Coronary artery (tissue), 2 donors: Measurements from ENCODE around the gene CTDSP1.

Experiments used
- DNase-seq: peaks from one replicate; pipeline ENCODE4 v3.0.0-alpha.2; 2017; ENCODE audit warnings: low spot score
- H3K27ac ChIP-seq, 2 donors: fragments of 200-600 bp; sonication (generic); one replicate each; pipeline ENCODE4 v1.5.1; 2016 to 2019
- H3K4me3 ChIP-seq: fragments of 200-600 bp; sonication (generic); 2 replicates; pipeline ENCODE4 v1.5.1; 2016; ENCODE audit warnings: mild to moderate bottlenecking, moderate library complexity
- TF ChIP-seq, protein P1 (sequence below): fragments of 200-600 bp; sonication (generic); IDR thresholded peaks from one replicate; pipeline ENCODE4 v1.5.1; 2019; ENCODE audit warnings: antibody characterized with exemption

CTDSP1 gene

DNA sequence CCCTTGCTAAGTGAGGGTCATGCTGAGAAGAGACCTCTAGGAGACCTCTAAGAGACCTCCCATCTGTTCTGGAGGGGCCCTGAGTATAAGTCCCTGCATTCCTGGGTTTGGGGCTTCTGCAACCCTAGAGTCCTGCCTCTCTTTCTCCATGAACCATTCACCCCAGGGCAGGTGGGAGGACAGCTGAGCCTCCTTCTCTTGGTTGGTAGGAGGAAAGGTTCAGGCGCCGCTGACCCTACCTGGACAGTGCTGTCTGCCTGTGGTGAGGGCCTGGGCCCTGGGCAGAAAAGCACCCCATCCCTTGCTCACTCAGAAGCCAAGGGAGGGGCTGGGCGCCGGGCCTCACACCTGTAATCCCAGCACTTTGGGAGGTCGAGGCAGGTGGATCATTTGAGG is 18.7 kb downstream of the CTDSP1 start:
- TF ChIP-seq, protein P1, sequence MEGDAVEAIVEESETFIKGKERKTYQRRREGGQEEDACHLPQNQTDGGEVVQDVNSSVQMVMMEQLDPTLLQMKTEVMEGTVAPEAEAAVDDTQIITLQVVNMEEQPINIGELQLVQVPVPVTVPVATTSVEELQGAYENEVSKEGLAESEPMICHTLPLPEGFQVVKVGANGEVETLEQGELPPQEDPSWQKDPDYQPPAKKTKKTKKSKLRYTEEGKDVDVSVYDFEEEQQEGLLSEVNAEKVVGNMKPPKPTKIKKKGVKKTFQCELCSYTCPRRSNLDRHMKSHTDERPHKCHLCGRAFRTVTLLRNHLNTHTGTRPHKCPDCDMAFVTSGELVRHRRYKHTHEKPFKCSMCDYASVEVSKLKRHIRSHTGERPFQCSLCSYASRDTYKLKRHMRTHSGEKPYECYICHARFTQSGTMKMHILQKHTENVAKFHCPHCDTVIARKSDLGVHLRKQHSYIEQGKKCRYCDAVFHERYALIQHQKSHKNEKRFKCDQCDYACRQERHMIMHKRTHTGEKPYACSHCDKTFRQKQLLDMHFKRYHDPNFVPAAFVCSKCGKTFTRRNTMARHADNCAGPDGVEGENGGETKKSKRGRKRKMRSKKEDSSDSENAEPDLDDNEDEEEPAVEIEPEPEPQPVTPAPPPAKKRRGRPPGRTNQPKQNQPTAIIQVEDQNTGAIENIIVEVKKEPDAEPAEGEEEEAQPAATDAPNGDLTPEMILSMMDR: no peak
- Histone ChIP-seq H3K27ac (no peak overlapping the region), H3K4me3 (no peak overlapping the region)
- DNase-seq: no peak

DNA sequence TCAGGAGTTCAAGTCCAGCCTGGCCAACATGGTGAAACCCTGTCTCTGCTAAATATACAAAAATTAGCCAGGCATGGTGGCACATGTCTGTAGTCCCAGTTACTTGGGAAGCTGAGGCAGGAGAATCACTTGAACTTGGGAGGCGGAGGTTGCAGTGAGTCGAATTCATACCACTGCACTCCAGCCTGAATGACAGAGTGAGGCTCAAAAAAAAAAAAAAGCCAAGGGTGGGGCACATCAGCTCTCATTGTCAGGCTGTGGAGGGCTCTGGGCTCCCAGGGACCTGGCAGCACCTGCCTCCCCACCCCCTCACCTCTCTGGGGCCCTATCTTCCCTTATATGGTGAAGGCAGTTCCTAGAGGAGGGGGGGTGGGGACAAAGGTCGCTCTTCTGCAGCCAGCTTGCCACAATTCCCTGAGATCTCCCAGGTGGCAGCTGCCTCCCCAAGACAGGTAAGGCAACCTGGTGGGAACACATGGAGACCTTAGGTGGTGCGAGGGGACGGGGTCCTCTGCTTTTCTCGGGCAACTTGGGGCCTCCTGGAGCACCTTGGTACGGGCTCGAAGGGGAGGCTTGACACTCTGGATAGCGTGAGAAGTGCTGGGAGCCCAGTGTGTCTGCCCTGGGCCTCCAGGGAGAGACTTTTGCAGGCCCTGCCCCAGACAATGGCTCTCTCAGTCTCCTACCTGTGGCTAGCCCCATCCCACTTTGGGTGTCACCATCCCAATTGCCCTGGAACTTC is 19.2 kb downstream of the CTDSP1 start, which contains the start of gene VIL1:
Gene VIL1 (plus strand): TSS at position 407 of the 742 bp plus-strand sequence. CDS start 4,656 bp downstream, outside the sequence.
- H3K27ac ChIP-seq: no peak within 1 kb of the TSS
- DNase-seq: no peak
- H3K4me3 ChIP-seq: no peak within 1 kb of the TSS

DNA sequence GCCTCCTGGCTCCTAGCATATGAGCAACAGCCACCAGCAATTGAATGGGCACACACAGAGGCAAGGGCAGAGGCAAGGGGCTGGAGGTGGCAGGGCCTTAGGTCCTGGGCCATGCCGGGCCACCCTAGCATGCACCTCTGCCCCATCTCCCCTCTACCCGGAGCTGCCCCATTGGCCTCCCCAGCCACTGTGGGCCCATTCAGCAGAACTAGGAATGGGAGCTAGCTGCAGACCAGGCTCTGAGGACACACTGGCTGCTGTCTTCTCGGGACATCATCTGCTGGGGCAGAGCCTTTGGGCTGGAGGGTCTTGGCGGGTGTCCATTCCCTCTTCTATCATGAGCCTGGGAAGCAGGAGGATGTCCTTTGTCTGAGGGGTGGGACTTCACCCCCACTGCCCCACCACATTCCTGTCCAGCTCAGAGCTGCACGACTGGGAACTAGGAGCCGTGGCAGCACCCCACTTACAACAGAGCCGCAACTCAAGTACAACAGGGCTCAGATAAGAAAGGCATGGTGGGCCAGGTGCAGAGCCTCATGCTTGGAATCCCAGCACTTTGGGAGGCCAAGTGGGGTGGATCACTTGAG is 20.1 kb downstream of the CTDSP1 start:
- no peak overlapping the region for H3K27ac ChIP-seq
- TF ChIP-seq, protein P1: no peak
- no peak overlapping the region for H3K4me3 ChIP-seq
- no peak for DNase-seq

More for the DNA sequence above, 19.2 kb downstream of the CTDSP1 start, which contains the start of gene VIL1:
- TF ChIP-seq, protein P1: no peak

DNA sequence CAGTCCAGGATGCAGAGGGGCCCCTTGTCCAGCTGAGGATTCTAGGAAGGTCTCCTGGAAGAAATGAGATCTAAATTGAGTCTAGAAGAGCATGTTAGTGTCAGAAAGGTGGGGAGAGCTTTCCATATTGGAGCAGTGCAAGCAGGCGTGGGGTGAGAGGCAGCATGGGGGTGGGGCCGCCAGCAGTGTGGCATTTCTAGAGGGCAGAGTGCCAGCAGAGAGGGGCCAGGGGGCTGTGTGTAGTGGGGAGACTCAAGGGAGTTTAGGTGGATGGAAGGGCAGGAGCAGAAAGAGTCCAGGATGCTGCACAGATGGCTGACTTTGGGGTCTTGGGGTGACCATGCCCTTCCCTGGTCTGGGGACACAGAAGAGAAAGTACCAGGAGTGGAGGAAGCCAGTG is 21.4 kb downstream of the CTDSP1 start:
- TF ChIP-seq, protein P1: no peak
- DNase-seq: no peak
- Histone ChIP-seq H3K27ac (no peak overlapping the region), H3K4me3 (no peak overlapping the region)

DNA sequence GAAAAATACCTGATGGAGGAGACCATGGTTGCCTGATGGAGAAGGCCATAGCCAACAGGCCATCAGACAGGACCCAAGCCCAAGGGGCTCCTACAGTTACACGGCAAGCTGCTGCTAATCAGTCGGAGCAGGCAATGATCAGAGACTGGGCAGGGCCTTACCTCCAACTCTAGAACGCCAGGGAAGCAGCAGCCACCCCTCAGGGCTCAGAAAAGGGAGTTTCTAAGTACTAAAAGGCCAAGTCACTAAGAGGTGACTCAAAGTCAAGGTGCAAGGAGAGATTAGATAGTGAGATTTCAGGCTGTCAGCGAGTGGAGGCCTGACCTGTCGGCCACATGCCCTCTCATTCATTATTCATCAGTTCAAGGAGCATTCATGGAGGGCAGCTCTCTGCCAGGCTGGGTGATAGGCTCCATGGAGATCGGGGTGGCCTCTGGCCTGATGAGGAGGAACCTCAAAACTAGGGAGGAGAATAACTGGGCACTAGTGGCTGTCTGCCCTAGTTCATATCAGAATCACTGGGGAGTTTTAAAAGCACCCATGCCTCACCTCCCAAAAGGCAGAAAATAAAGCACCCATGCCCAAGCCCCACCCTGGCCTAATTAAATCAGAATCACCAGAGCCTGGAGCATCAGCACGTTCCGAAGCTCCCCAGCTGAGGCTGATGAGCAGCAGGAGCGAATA is 22.9 kb downstream of the CTDSP1 start:
- TF ChIP-seq, protein P1: no peak
- Histone ChIP-seq H3K27ac (no peak overlapping the region), H3K4me3 (no peak overlapping the region)
- DNase-seq: no peak

DNA sequence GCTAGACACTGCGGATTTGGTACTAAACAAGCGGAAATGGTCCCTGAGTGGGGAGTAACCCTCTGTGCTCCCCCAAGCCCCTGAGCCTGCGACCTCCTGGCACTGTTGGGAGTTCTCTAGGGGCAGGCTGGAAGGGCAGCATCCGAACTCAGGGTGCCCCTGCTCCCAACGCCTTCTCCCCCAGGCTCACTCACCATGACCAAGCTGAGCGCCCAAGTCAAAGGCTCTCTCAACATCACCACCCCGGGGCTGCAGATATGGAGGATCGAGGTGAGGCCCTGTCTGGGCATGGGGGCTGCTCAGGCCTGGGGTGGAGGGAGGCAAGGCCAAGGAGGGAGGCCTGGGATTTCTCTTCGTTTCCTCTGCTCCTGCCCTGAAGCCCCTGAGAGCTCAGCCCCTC is 23.9 kb downstream of the CTDSP1 start:
- TF ChIP-seq, protein P1: no peak
- Histone ChIP-seq H3K4me3 (no peak overlapping the region), H3K27ac (no peak overlapping the region)
- DNase-seq: no peak
